Eye (tissue), 1 donor: Measurements from ENCODE around the gene OR8J3.
"Not testable (repeated sequence)": the region's sequence is repeated elsewhere in the genome, so short reads cannot be mapped to it uniquely, and the experiment has no call there.

ENCODE experiments used
- DNase-seq: peaks from one replicate; pipeline ENCODE4 v3.0.0-alpha.2; 2015

The OR8J3 gene

GRCh38 chr11:56140151-56140661 lies at the start of gene OR8J3:
TSS of gene OR8J3 (minus strand) at chr11:56140201. CDS start at chr11:56137718, 2,483 bp downstream.
- DNase-seq: no peak

- DNase-seq: no peak
Observed at GRCh38 chr11:56188602-56189001, 48.6 kb upstream of the OR8J3 start.

GRCh38 chr11:56183459-56183858 lies 43.5 kb upstream of the OR8J3 start:
- DNase-seq: no peak

- no peak for DNase-seq
Observed at GRCh38 chr11:56176318-56176717, 36.3 kb upstream of the OR8J3 start, which contains the start of gene OR5J2. TSS of gene OR5J2 (plus strand) at chr11:56176618. CDS start at chr11:56176618, 0 bp downstream.

GRCh38 chr11:56172256-56172830 lies 32.3 kb upstream of the OR8J3 start:
- no peak for DNase-seq

- no peak for DNase-seq
Observed at GRCh38 chr11:56163804-56164203, 23.8 kb upstream of the OR8J3 start.

- no peak for DNase-seq
Observed at GRCh38 chr11:56160217-56160616, 20.2 kb upstream of the OR8J3 start, which contains the start of gene OR8K5. TSS of gene OR8K5 (minus strand) at chr11:56160317. CDS start at chr11:56160317, 0 bp downstream.

GRCh38 chr11:56152333-56152732 lies 12.3 kb upstream of the OR8J3 start:
- no peak for DNase-seq

GRCh38 chr11:56151376-56151775 lies 11.4 kb upstream of the OR8J3 start:
- no peak for DNase-seq

- DNase-seq: not testable (repeated sequence)
Observed at GRCh38 chr11:56143681-56144080, 3.7 kb upstream of the OR8J3 start.

- DNase-seq: no peak
Observed at GRCh38 chr11:56122073-56122472, 17.9 kb downstream of the OR8J3 start, which contains the start of gene OR8H3. TSS of gene OR8H3 (plus strand) at chr11:56122373. CDS start at chr11:56122373, 0 bp downstream.

- peak; percentile 3 for DNase-seq
Observed at GRCh38 chr11:56103210-56103737, 36.7 kb downstream of the OR8J3 start, which contains the start of gene OR8H2. TSS of gene OR8H2 (plus strand) at chr11:56103687. CDS start at chr11:56105043, 1,356 bp downstream.

- DNase-seq: no peak
Observed at GRCh38 chr11:56093008-56093407, 47.0 kb downstream of the OR8J3 start, which contains the start of gene OR8I2. TSS of gene OR8I2 (plus strand) at chr11:56093308. CDS start at chr11:56093308, 0 bp downstream.

GRCh38 chr11:56089697-56090096 lies 50.3 kb downstream of the OR8J3 start:
- DNase-seq: no peak
